HFFc6 (cell line): Measurements from ENCODE around the gene MAPK8IP2. TPM values are rescaled to one million over a fixed set of nuclear protein-coding genes. Genes with fewer than 3 reads are reported as not detected.

Experiments used
- DNase-seq: peaks from one replicate; pipeline ENCODE4 v3.0.0-alpha.2; 2018
- H3K27ac Mint-ChIP-seq: 2 replicates; pipeline ENCODE4 v1.8.0; 2020; ENCODE audit warnings: mild to moderate bottlenecking, mixed read lengths
- H3K27me3 Mint-ChIP-seq: 2 replicates; pipeline ENCODE4 v1.8.0; 2021; ENCODE audit warnings: mild to moderate bottlenecking, moderate library complexity, mixed read lengths; ENCODE audit not compliant: insufficient read depth
- H3K36me3 Mint-ChIP-seq: 2 replicates; pipeline ENCODE4 v1.8.0; 2021; ENCODE audit warnings: low read depth, mixed read lengths
- H3K4me1 Mint-ChIP-seq: 2 replicates; pipeline ENCODE4 v1.8.0; 2020; ENCODE audit warnings: low read depth, mixed read lengths
- H3K4me3 Mint-ChIP-seq: 2 replicates; pipeline ENCODE4 v1.8.0; 2020; ENCODE audit warnings: mild to moderate bottlenecking, moderate library complexity, mixed read lengths
- H3K9me3 Mint-ChIP-seq: 2 replicates; pipeline ENCODE4 v1.8.0; 2020; ENCODE audit warnings: mild to moderate bottlenecking, mixed read lengths
- total RNA-seq, 6 experiments: library from RNA; stranded (reverse); fragmentation: NEBNext Ultra II Directional; extraction: Animal tissue kit (Norgen Biotek cat#: 25700); gene quantifications; 2 replicates in 1 of 6; 3 replicates in 5 of 6; pipeline ENCODE4 v1.2.3, GENCODE V29; 2021
- TF ChIP-seq, protein P1 (sequence below): fragments of 200-600 bp; sonication (generic); IDR thresholded peaks from 2 replicates; pipeline ENCODE4 v1.5.0; 2021; ENCODE audit warnings: antibody characterized with exemption, mild to moderate bottlenecking

MAPK8IP2 gene
- total RNA-seq, 6 experiments from 2014 or later: 0.14 to 0.25 (median 0.15) TPM

DNA sequence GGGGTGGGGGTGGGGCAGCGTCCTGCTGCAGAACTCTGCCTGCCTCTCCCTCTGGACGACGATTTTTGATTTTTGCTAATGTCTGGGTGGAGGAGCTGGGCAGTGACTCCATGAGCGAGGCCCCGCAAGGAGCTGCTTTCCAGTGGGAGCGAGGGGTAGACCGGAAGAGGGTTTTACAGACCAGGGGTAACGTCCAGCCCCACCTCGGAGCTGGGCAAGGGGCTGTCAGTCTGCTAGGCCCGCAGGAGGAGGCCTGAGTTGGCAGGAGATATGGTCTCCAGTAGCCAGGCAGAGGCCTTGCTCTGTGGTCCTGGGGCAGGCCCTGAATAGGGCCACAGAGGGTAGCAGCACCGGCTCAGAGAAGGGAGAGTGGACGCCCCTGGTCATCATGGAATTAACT is 9.0 kb downstream of the MAPK8IP2 start:
- no peak overlapping the region for H3K4me3 Mint-ChIP-seq
- TF ChIP-seq, protein P1, sequence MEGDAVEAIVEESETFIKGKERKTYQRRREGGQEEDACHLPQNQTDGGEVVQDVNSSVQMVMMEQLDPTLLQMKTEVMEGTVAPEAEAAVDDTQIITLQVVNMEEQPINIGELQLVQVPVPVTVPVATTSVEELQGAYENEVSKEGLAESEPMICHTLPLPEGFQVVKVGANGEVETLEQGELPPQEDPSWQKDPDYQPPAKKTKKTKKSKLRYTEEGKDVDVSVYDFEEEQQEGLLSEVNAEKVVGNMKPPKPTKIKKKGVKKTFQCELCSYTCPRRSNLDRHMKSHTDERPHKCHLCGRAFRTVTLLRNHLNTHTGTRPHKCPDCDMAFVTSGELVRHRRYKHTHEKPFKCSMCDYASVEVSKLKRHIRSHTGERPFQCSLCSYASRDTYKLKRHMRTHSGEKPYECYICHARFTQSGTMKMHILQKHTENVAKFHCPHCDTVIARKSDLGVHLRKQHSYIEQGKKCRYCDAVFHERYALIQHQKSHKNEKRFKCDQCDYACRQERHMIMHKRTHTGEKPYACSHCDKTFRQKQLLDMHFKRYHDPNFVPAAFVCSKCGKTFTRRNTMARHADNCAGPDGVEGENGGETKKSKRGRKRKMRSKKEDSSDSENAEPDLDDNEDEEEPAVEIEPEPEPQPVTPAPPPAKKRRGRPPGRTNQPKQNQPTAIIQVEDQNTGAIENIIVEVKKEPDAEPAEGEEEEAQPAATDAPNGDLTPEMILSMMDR: no peak
- H3K27ac Mint-ChIP-seq: no peak overlapping the region
- no peaks in the 10 kb centered on the region for H3K36me3 Mint-ChIP-seq
- no peaks in the 10 kb centered on the region for H3K4me1 Mint-ChIP-seq
- H3K27me3 Mint-ChIP-seq: peaks cover 43% of the 10 kb centered on the region
- DNase-seq: no peak
- H3K9me3 Mint-ChIP-seq: no peaks in the 10 kb centered on the region

DNA sequence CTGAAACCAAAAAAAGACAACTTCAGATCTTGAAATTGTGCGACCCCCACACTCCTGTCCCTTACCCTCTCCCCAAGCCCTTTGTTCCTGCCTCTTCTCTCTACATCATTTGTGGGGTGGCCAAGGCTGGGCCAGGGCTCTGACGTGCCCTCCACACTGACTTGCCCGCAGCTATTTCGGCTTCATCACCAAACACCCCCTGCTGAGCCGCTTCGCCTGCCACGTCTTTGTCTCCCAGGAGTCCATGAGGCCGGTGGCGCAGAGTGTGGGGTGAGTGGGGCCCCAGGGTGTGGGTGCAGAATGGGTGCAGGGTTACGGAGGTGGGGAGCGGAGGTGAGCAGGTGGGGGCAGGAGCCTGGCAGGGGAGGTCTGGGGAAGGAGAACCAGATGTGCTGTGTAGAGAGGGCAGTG is 9.5 kb downstream of the MAPK8IP2 start:
- Mint-ChIP-seq H3K4me3 (no peak overlapping the region), H3K4me1 (no peaks in the 10 kb centered on the region), H3K36me3 (no peaks in the 10 kb centered on the region), H3K27me3 (peaks cover 43% of the 10 kb centered on the region), H3K9me3 (no peaks in the 10 kb centered on the region), H3K27ac (no peak overlapping the region)
- TF ChIP-seq, protein P1: no peak
- DNase-seq: no peak

DNA sequence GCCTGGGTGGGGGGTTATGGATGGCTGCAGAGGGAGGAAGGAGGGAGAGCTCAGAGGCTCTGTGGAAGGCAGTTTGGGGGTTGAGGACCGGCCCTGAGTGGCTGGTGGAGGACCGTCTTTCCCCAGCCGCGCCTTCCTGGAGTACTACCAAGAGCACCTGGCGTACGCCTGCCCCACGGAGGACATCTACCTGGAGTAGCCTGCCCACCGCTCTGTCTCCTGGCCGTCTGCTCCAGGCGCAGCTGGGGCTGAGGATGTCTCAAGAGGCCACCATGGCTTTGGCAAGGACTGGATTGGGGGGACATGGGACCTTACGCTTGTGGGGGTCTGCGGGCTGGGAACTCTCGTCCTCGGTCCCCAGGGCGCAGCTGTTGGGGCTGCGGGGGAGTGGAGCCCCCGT is 10.0 kb downstream of the MAPK8IP2 start:
- Mint-ChIP-seq H3K9me3 (no peaks in the 10 kb centered on the region), H3K4me3 (no peak overlapping the region), H3K4me1 (no peaks in the 10 kb centered on the region), H3K27me3 (peaks cover 42% of the 10 kb centered on the region), H3K27ac (no peak overlapping the region), H3K36me3 (no peaks in the 10 kb centered on the region)
- no peak for DNase-seq
- TF ChIP-seq, protein P1: no peak

DNA sequence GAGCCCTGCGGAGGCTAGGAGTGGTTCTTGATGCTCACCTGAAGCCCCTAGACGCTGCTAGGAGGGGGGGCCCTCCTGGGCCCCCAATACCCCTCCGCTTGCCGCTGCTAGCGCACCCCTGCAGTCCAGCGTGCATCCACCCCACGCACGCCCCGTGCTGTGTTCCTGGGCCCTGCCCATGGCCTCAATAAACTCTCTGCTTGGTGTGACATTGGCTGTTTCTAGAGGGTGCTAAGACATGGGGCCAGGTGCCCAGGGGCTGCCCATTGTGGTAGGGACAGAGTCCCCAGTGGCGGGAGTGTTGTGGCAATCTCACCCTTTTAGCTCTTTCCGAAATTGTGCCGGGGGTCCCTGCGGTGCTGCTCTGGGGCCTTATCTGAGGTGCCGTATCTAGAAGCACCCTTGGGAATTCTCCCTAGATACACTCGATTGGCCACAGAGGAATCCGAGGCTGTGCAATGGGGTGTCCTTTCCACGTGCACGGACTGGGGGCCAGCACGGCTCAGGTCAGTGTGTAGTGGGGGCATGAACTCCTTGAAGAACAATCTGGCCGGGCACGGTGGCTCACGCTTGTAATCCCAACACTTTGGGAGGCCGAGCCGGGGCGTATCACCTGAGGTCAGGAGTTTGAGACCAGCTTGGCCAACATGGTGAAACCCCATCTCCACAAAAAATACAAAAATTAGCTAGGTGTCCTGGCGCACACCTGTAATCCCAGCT is 10.9 kb downstream of the MAPK8IP2 start:
- TF ChIP-seq, protein P1: no peak
- H3K4me1 Mint-ChIP-seq: no peaks in the 10 kb centered on the region
- no peak overlapping the region for H3K27ac Mint-ChIP-seq
- H3K27me3 Mint-ChIP-seq: peaks cover 39% of the 10 kb centered on the region
- no peaks in the 10 kb centered on the region for H3K36me3 Mint-ChIP-seq
- no peaks in the 10 kb centered on the region for H3K9me3 Mint-ChIP-seq
- no peak for DNase-seq
- no peak overlapping the region for H3K4me3 Mint-ChIP-seq

DNA sequence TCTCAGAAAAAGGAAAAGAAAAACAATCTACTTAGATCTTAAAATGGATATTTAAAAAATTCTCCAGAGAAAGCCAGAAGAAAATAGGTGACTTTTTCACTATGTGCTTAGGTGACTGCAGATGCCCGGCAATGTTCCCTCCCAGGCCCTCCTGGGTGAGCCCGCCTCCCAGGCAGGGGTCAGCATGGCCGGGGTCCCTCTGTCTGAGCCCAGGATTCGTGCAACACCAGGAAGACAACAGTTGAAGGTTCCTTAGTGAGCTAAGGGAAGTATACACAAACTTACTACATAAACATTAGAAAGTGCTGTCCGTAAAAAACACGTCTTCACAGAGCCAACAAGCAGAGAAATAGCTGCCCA is 11.6 kb downstream of the MAPK8IP2 start:
- Mint-ChIP-seq H3K27me3 (peaks cover 38% of the 10 kb centered on the region), H3K4me3 (no peak overlapping the region), H3K9me3 (no peaks in the 10 kb centered on the region), H3K4me1 (no peaks in the 10 kb centered on the region), H3K36me3 (no peaks in the 10 kb centered on the region), H3K27ac (no peak overlapping the region)
- TF ChIP-seq, protein P1: no peak
- DNase-seq: no peak
